GM12878 (cell line): Measurements from ENCODE around the gene PRR7.

Experiments
- ATF7 ChIP-seq: fragments of 450-650 bp; IDR thresholded peaks from 2 replicates; pipeline ENCODE4 v1.6.1; 2016; ENCODE audit warnings: low read depth, mild to moderate bottlenecking
- CEBPB ChIP-seq, 2 experiments: fragments of 150-350 bp in 1 of 2; IDR thresholded peaks; 2 replicates each; pipeline ENCODE4 v1.6.1; 2012 to 2014; ENCODE audit warnings: low read depth in 2 of 2, low read length in 2 of 2, borderline replicate concordance in 1 of 2, inconsistent platforms in 1 of 2
- EGR1 ChIP-seq, 2 experiments: IDR thresholded peaks; 1 replicate in 1 of 2; 2 replicates in 1 of 2; pipeline ENCODE4 v1.6.1; 2011 to 2012; ENCODE audit warnings: low read depth in 2 of 2, low read length in 2 of 2, borderline replicate concordance in 1 of 2, mild to moderate bottlenecking in 1 of 2, moderate library complexity in 1 of 2
- ESRRA ChIP-seq: IDR thresholded peaks from 2 replicates; pipeline ENCODE4 v1.6.1; 2012; ENCODE audit warnings: mild to moderate bottlenecking, low read length, improper control_type of control experiment
- MTA3 ChIP-seq: IDR thresholded peaks from 2 replicates; pipeline ENCODE4 v1.6.1; 2012; ENCODE audit warnings: low read length, inconsistent platforms, borderline replicate concordance
- POLR2AphosphoS5 ChIP-seq: IDR thresholded peaks from 2 replicates; pipeline ENCODE4 v1.6.1; 2011; ENCODE audit warnings: mild to moderate bottlenecking, low read length, inconsistent platforms
- STAT1 ChIP-seq: fragments of 450-650 bp; conservative IDR thresholded peaks from 2 replicates; pipeline ENCODE4 v1.6.1; 2014; ENCODE audit warnings: antibody characterized with exemption, mild to moderate bottlenecking
- TCF7 ChIP-seq: IDR thresholded peaks from 2 replicates; pipeline ENCODE4 v1.6.1; 2014; ENCODE audit warnings: antibody characterized with exemption, borderline replicate concordance
- ZBTB40 ChIP-seq: fragments of 450-650 bp; IDR thresholded peaks from 2 replicates; pipeline ENCODE4 v1.6.1; 2016; ENCODE audit warnings: mild to moderate bottlenecking, moderate library complexity, borderline replicate concordance
- TF ChIP-seq, protein P1 (sequence below), 3 experiments: IDR thresholded peaks in 2 of 3; conservative IDR thresholded peaks in 1 of 3; 2 replicates each; pipeline ENCODE4 v1.5.1; 2011; ENCODE audit warnings: low read depth in 3 of 3, low read length in 3 of 3, mild to moderate bottlenecking in 3 of 3, control low read depth in 2 of 3, moderate library complexity in 2 of 3, inconsistent platforms in 1 of 3, mixed read lengths in 1 of 3; ENCODE audit not compliant: control insufficient read depth in 2 of 3, insufficient read depth in 1 of 3; ENCODE audit errors: extremely low read depth in 1 of 3
- TF ChIP-seq, protein P2 (sequence below): IDR thresholded peaks from 2 replicates; pipeline ENCODE4 v1.6.1; 2012; ENCODE audit warnings: low read depth, low read length, improper control_type of control experiment

- TF ChIP-seq MTA3 (no peak), ESRRA (no peak), ATF7 (no peak), ZBTB40 (no peak), EGR1 (IDR thresholded peaks at IDR 0.05; ENCODE audit: borderline replicate concordance in 1 of 2, low read depth in 2 of 2, low read length in 2 of 2) (no peak), TCF7 (no peak), CEBPB (IDR thresholded peaks at IDR 0.05; ENCODE audit: borderline replicate concordance in 1 of 2, low read depth in 2 of 2, low read length in 2 of 2) (no peak), POLR2AphosphoS5 (no peak), STAT1 (no peak)
- TF ChIP-seq, protein P1, sequence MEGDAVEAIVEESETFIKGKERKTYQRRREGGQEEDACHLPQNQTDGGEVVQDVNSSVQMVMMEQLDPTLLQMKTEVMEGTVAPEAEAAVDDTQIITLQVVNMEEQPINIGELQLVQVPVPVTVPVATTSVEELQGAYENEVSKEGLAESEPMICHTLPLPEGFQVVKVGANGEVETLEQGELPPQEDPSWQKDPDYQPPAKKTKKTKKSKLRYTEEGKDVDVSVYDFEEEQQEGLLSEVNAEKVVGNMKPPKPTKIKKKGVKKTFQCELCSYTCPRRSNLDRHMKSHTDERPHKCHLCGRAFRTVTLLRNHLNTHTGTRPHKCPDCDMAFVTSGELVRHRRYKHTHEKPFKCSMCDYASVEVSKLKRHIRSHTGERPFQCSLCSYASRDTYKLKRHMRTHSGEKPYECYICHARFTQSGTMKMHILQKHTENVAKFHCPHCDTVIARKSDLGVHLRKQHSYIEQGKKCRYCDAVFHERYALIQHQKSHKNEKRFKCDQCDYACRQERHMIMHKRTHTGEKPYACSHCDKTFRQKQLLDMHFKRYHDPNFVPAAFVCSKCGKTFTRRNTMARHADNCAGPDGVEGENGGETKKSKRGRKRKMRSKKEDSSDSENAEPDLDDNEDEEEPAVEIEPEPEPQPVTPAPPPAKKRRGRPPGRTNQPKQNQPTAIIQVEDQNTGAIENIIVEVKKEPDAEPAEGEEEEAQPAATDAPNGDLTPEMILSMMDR (IDR thresholded peaks at IDR 0.05 in 2 of 3, conservative IDR thresholded peaks at IDR 0.05 in 1 of 3; ENCODE audit: control insufficient read depth in 2 of 3, extremely low read depth in 1 of 3, insufficient read depth in 1 of 3, low read depth in 3 of 3, low read length in 3 of 3) = no peak
- TF ChIP-seq, protein P2, sequence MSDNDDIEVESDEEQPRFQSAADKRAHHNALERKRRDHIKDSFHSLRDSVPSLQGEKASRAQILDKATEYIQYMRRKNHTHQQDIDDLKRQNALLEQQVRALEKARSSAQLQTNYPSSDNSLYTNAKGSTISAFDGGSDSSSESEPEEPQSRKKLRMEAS = no peak
Measured at GRCh38 chr5:177468685-177469628, 22.3 kb downstream of the PRR7 start.
